HG03354 (cell line): ENCODE data around the gene HP1BP3.
A peak's percentile ranks its signal among the peaks of the same experiment; 100 is the strongest.

ENCODE experiments used
- ATAC-seq: cut with Tn5 transposase; IDR thresholded peaks from one replicate; pipeline ENCODE4 v1.9.1; 2021; ENCODE audit warnings: mild to moderate bottlenecking; ENCODE audit not compliant: unreplicated experiment, poor library complexity, severe bottlenecking

HP1BP3 gene

DNA sequence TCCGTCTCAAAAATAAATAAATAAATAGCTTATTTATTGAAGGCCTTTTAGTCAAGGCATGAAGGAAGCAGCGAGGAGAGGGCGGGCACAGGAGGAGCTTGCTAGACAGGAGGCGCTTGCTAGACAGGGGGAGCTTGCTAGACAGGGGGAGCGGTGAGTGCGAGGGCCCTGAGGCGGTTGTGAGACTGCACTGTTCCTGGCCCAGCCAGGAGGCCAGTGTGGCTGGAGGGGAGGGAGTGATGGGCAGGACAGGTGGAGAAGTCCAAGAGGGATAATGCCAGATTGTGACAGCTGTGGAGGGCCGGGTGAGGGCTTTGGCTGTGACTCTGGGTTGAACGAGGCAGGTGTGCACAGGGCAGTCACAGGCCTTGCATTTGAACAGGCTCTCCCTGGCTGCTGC is 87.5 kb downstream of the HP1BP3 start:
- no peak for ATAC-seq

DNA sequence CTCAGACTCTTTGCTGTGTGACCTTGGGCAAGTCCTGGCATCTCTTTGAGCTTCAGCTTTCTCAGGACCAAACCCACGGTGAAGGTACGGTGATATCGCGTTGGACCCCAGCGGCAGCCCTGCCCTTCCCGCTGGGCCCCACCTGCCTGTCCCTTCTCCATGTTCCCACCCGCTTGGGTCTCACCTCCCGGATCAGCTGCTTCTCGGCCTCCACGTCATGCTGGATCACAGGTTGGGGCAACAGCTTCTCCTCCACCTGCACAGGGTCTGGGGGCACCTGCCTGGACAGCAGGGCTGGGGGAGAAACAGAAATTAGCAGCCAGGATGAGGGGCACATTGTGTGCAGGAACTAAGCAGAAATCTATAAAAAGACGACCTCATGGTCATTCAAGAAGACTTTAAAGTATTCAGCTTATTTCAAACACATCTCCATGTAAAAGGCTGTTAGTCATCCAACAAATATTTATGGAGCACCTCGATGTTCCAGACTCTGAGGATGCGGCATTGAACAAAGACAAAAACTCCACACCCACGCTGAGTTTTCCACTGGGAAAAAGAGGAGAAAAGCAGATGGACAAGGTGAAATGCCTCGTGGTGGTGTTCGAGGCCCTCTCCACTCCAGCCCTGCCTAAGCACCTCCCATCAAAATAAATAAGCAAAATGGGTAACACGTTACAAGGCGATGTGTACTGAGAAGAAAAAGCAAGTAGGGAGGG is 88.8 kb downstream of the HP1BP3 start:
- no peak for ATAC-seq

DNA sequence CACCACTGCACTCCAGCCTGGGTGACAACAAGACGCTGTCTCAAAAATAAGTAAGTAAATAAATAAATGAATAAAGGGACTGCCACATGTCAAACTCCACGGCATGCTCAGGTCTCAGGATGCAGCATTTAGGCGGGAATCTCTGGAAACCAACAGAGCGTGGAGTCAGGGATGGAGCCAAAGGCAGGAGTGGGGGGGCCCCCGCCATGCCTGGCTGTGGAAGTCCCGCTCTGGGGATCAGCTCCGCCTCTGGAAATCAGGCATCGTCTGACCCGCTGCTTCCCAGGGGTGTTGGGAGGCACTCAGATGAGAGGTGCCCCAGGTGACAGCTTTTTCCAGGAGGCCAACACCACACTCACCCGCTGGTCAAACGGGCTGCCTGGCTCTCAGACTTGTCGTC is 89.5 kb downstream of the HP1BP3 start:
- ATAC-seq, result no peak

DNA sequence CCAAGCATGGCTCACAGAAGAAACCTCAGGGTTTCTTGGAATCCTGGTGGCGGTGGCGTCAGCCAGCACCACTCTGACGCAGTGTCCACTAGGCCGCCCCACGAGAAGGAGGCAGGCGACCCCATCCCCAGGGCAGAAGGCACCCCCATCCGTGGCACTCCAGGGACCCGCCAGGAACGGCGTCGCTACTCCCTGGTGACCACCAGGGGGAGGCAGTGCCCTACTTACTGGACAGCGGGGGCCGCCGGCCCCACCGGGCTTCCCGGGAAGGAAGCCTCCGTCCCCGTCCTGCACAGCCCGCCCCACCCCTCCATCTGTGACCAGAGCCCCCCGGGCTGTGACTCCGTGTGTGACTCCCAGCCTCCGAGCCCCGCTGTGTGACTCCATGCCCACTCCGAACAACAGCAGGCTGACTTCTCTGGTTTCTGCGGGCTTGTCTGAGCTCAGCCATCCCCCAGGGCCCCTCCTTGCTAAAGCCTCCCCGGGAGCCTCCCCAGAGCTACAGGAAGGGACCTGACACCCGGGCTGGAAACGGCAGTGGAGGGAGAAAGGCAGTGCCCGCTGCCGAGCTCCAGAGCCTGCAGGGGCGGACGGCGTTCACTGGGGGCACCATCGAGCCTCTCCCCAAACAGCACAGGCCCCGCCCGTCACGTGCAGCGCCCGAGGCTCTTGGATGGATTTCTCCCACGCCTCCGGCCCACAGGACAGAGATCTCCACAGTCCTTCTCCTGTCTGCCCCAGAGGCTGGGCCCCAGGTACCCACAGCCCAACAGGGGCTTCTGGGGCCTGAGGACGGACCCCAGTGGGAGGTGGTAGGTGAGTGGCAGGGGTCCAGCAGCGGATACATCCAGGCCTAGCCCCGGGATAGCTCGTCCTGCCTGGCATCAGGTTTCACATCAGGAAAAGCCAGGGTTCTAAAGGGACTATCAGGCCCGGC is 90.4 kb downstream of the HP1BP3 start:
- peak; percentile 86 for ATAC-seq

DNA sequence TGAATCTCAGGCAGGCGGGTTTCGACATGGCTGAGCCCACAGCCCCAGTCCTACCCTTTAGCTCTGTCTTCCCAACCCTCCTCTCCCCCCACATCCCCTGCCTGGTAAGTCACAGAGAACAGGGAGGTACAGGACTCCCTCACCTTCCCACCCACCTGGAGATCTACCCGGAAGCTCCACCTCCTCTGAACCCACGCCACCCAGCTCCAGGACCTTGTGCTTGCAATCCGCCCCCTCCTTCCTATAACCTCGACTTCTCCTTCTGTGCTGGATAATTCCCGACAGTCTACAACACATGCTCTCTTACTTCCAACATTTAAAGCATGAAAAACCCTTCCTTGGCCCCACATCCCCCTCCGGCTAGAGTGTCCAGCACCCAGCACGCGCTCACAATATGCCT is 91.6 kb downstream of the HP1BP3 start:
- ATAC-seq, result no peak

DNA sequence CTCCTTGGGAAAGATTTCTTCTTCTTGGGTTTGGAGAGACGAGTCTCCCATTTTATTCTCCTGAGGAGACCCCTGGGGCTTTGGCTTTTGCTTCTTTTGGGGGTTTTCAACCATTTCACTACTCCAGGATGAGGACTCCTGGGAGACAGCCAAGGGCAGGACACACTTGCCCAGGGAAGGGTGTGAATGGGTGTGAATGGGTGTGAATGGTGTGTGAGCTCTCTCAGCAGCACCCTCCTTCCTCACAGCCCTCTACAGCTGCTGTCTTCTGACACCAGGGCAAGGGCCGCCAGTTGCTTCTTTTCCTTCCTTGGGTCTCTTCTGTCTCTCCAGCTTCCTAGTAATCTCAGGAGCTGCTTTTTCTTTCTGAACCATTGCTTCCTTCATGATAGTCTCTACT is 93.5 kb downstream of the HP1BP3 start:
- no peak for ATAC-seq
